PC-9 (cell line): Measurements from ENCODE around the gene PFKFB4. TPM values are rescaled to one million over a fixed set of nuclear protein-coding genes. Genes with fewer than 3 reads are reported as not detected.
"Not testable (repeated sequence)": the region's sequence is repeated elsewhere in the genome, so short reads cannot be mapped to it uniquely, and the experiment has no call there.

Source experiments
- BruUV-seq: library from RNA; stranded (reverse); fragments of 400-500 nt; replicated peaks from 2 replicates; lab custom pipeline; 2021; lab: Mats Ljungman, UMichigan
- CTCF ChIA-PET: fragments of 300-600 bp; sonication (Branson Sonifier 250); formaldehyde crosslinking; loops from one replicate; lab custom pipeline; 2022; ENCODE audit warnings: antibody characterized with exemption; lab: Charles Lee
- POLR2A ChIA-PET: fragments of 300-600 bp; sonication (Branson Sonifier 250); formaldehyde crosslinking; loops from one replicate; lab custom pipeline; 2022; ENCODE audit warnings: antibody characterized with exemption; ENCODE audit not compliant: unreplicated experiment; lab: Charles Lee
- DNase-seq, 2 experiments: peaks; one replicate each; pipeline versions ENCODE4 v3.0.0 to v3.0.0-alpha.2; 2015 to 2022; ENCODE audit warnings: mixed read lengths in 1 of 2
- H2AFZ ChIP-seq: fragments of 200-600 bp; sonication (generic); 2 replicates; pipeline ENCODE4 v1.8.1; 2017; ENCODE audit warnings: antibody characterized with exemption
- H3F3A ChIP-seq: fragments of 200-600 bp; sonication (generic); 2 replicates; pipeline ENCODE4 v1.8.1; 2017; ENCODE audit warnings: antibody characterized with exemption, mild to moderate bottlenecking, low read depth; ENCODE audit not compliant: insufficient read depth
- H3K27ac ChIP-seq: fragments of 200-600 bp; sonication (generic); 2 replicates; pipeline ENCODE4 v1.6.1; 2016; ENCODE audit warnings: mixed run types
- H3K27me3 ChIP-seq: fragments of 200-600 bp; sonication (generic); 2 replicates; pipeline ENCODE4 v1.6.1; 2016; ENCODE audit warnings: low read depth, mixed run types; ENCODE audit not compliant: insufficient read depth
- H3K36me3 ChIP-seq: fragments of 200-600 bp; sonication (generic); 2 replicates; pipeline ENCODE4 v1.6.1; 2016; ENCODE audit warnings: low read depth, mixed run types
- H3K4me1 ChIP-seq: fragments of 200-600 bp; sonication (generic); replicated peaks from 2 replicates; pipeline ENCODE4 v1.6.1; 2016; ENCODE audit warnings: mixed run types; ENCODE audit not compliant: insufficient read depth
- H3K4me2 ChIP-seq: fragments of 200-600 bp; sonication (generic); 2 replicates; pipeline ENCODE4 v1.6.1; 2017; ENCODE audit warnings: mixed run types
- H3K4me3 ChIP-seq: fragments of 200-600 bp; sonication (generic); 2 replicates; pipeline ENCODE4 v1.6.1; 2016; ENCODE audit warnings: mixed run types
- H3K79me2 ChIP-seq: fragments of 200-600 bp; sonication (generic); 2 replicates; pipeline ENCODE4 v1.6.1; 2017; ENCODE audit warnings: low read depth, mixed run types
- H3K9me2 ChIP-seq: fragments of 200-600 bp; sonication (generic); 2 replicates; pipeline ENCODE4 v1.8.1; 2017; ENCODE audit warnings: mild to moderate bottlenecking; ENCODE audit not compliant: insufficient read depth
- H3K9me3 ChIP-seq: fragments of 200-600 bp; sonication (generic); 2 replicates; pipeline ENCODE4 v1.8.1; 2016; ENCODE audit warnings: low read depth; ENCODE audit not compliant: insufficient read depth
- H4K20me1 ChIP-seq: fragments of 200-600 bp; sonication (generic); 2 replicates; pipeline ENCODE4 v1.8.1; 2017; ENCODE audit not compliant: insufficient read depth
- CTCF ChIP-seq: fragments of 200-600 bp; sonication (generic); conservative IDR thresholded peaks from 2 replicates; pipeline ENCODE4 v1.6.1; 2017; ENCODE audit warnings: mixed run types, antibody characterized with exemption, mild to moderate bottlenecking, moderate library complexity
- EZH2 ChIP-seq: fragments of 200-600 bp; sonication (generic); IDR thresholded peaks from 2 replicates; pipeline ENCODE4 v1.8.0; 2017; ENCODE audit warnings: antibody characterized with exemption, low read depth
- intact Hi-C: fragments of 100-400 bp; cut with micrococcal nuclease; formaldehyde crosslinking; loops from one replicate; pipeline ENCODE4 v1.10.0; 2022; ENCODE audit not compliant: unreplicated experiment
- total RNA-seq: library from RNA; stranded (reverse); gene quantifications from 2 replicates; pipeline ENCODE4 v1.2.3, GENCODE V29; 2021

Gene PFKFB4
- total RNA-seq, 1 experiment from 2014 or later, result 13.3 TPM

- no peaks in the 10 kb centered on the region for H3K27me3 ChIP-seq
- no peaks in the 10 kb centered on the region for H3F3A ChIP-seq
- no peak overlapping the region for H2AFZ ChIP-seq
- H3K4me1 ChIP-seq, result no peaks in the 10 kb centered on the region
- no peaks in the 10 kb centered on the region for H3K9me2 ChIP-seq
- H3K27ac ChIP-seq, result no peak overlapping the region
- intact Hi-C loops, result no loop called here
- no peak overlapping the region for H3K4me3 ChIP-seq
- no peak for TF ChIP-seq EZH2
- TF ChIP-seq CTCF, result no peak
- ChIA-PET POLR2A (no interaction called here), CTCF (no interaction called here)
- no peaks in the 10 kb centered on the region for H4K20me1 ChIP-seq
- no peak overlapping the region for H3K4me2 ChIP-seq
- BruUV-seq, result no TSS peak
- no peaks in the 10 kb centered on the region for H3K36me3 ChIP-seq
- H3K79me2 ChIP-seq, result no peaks in the 10 kb centered on the region
- DNase-seq, result no peak
- H3K9me3 ChIP-seq, result no peaks in the 10 kb centered on the region
These were observed 63.5 kb downstream of the PFKFB4 start for GRCh38 chr3:48493203-48493501.

- Histone ChIP-seq H3K36me3 (no peaks in the 10 kb centered on the region), H3K27ac (no peak overlapping the region), H3K79me2 (no peaks in the 10 kb centered on the region), H3K27me3 (no peaks in the 10 kb centered on the region), H3K4me2 (no peak overlapping the region), H3K4me3 (no peak overlapping the region), H3K9me2 (no peaks in the 10 kb centered on the region), H3F3A (no peaks in the 10 kb centered on the region), H3K4me1 (no peaks in the 10 kb centered on the region), H4K20me1 (no peaks in the 10 kb centered on the region), H2AFZ (no peak overlapping the region), H3K9me3 (no peaks in the 10 kb centered on the region)
- no peak for TF ChIP-seq EZH2
- TF ChIP-seq CTCF, result no peak
- ChIA-PET POLR2A (no interaction called here), CTCF (interaction anchor here (0.7 kb wide), 1 partner anchor 56 kb away, joined by 5 read pairs; no protein-coding TSS in a partner anchor)
- no peak for DNase-seq
- no TSS peak for BruUV-seq
- intact Hi-C loops, result no loop called here
These were observed 64.0 kb downstream of the PFKFB4 start for GRCh38 chr3:48492461-48493202.

- H2AFZ ChIP-seq, result no peak overlapping the region
- H3K79me2 ChIP-seq, result no peaks in the 10 kb centered on the region
- intact Hi-C loops, result no loop called here
- ChIA-PET POLR2A (no interaction called here), CTCF (no interaction called here)
- H3K4me2 ChIP-seq, result no peak overlapping the region
- no peak for DNase-seq
- no TSS peak for BruUV-seq
- no peak overlapping the region for H3K4me3 ChIP-seq
- no peaks in the 10 kb centered on the region for H3F3A ChIP-seq
- no peaks in the 10 kb centered on the region for H3K9me2 ChIP-seq
- no peaks in the 10 kb centered on the region for H3K36me3 ChIP-seq
- no peaks in the 10 kb centered on the region for H4K20me1 ChIP-seq
- no peaks in the 10 kb centered on the region for H3K27me3 ChIP-seq
- no peaks in the 10 kb centered on the region for H3K9me3 ChIP-seq
- H3K27ac ChIP-seq, result no peak overlapping the region
- no peak for TF ChIP-seq CTCF
- no peak for TF ChIP-seq EZH2
- H3K4me1 ChIP-seq, result no peaks in the 10 kb centered on the region
These were observed 69.7 kb downstream of the PFKFB4 start for GRCh38 chr3:48486952-48487351.

- H2AFZ ChIP-seq, H3K36me3 ChIP-seq, POLR2A ChIA-PET, H3K4me3 ChIP-seq, BruUV-seq, H3K27ac ChIP-seq, intact Hi-C loops, H3K9me2 ChIP-seq, DNase-seq, H3K4me2 ChIP-seq, H3K79me2 ChIP-seq, H3K4me1 ChIP-seq, H3F3A ChIP-seq, H4K20me1 ChIP-seq, H3K27me3 ChIP-seq, CTCF ChIA-PET, H3K9me3 ChIP-seq: not testable (repeated sequence)
These were observed 73.8 kb downstream of the PFKFB4 start for GRCh38 chr3:48482822-48483221.

GRCh38 chr3:48480891-48481290 lies 75.7 kb downstream of the PFKFB4 start:
- H3K4me2 ChIP-seq, H3F3A ChIP-seq, H3K79me2 ChIP-seq, H3K4me1 ChIP-seq, CTCF ChIA-PET, intact Hi-C loops, H3K9me3 ChIP-seq, DNase-seq, H3K36me3 ChIP-seq, H3K9me2 ChIP-seq, H3K27ac ChIP-seq, H3K27me3 ChIP-seq, BruUV-seq, H3K4me3 ChIP-seq, H4K20me1 ChIP-seq, POLR2A ChIA-PET, H2AFZ ChIP-seq: not testable (repeated sequence)
